IMR-90 (cell line): Measurements from ENCODE around the gene SARM1. TPM values are rescaled to one million over a fixed set of nuclear protein-coding genes. Genes with fewer than 3 reads are reported as not detected.

Experiments used
- ATAC-seq: fragments of 200-7000 bp; cut with Tn5 transposase; 2 replicates; pipeline ENCODE4 v1.9.1; 2020; ENCODE audit warnings: low read depth, mild to moderate bottlenecking, moderate library complexity
- BruUV-seq: library from RNA; stranded (reverse); fragments of 400-500 nt; replicated peaks from 2 replicates; lab custom pipeline; 2021; lab: Mats Ljungman, UMichigan
- CTCF ChIA-PET: fragments of 300-600 bp; formaldehyde crosslinking; extraction: SDS; loops from one replicate; lab custom pipeline; 2021; ENCODE audit warnings: antibody characterized with exemption; lab: Yijun Ruan, JAX
- POLR2A ChIA-PET: fragments of 300-600 bp; sonication (Branson Sonifier 250); formaldehyde crosslinking; loops from one replicate; lab custom pipeline; 2022; ENCODE audit warnings: antibody characterized with exemption; ENCODE audit not compliant: unreplicated experiment; lab: Charles Lee
- DNase-seq: peaks from one replicate; pipeline ENCODE4 v3.0.0; 2013
- H2AFZ ChIP-seq: replicated peaks from 2 replicates; pipeline ENCODE3; 2013; ENCODE audit warnings: low read length, mild to moderate bottlenecking; ENCODE audit not compliant: poor library complexity
- H2AK5ac ChIP-seq: 2 replicates; pipeline ENCODE4 v1.6.1; 2013; ENCODE audit warnings: low read depth, low read length, inconsistent platforms
- H2AK9ac ChIP-seq: replicated peaks from 2 replicates; pipeline ENCODE3; 2013; ENCODE audit warnings: mild to moderate bottlenecking, low read depth, low read length, moderate library complexity; ENCODE audit not compliant: poor library complexity
- H2BK120ac ChIP-seq: 2 replicates; pipeline ENCODE4 v1.6.1; 2013; ENCODE audit warnings: low read depth, low read length, inconsistent platforms
- H2BK15ac ChIP-seq: 3 replicates; pipeline ENCODE4 v1.6.1; 2013; ENCODE audit warnings: low read depth, low read length, inconsistent platforms
- H2BK20ac ChIP-seq: 2 replicates; pipeline ENCODE4 v1.6.1; 2013; ENCODE audit warnings: low read depth, mild to moderate bottlenecking, inconsistent platforms, low read length, moderate library complexity
- H2BK5ac ChIP-seq: 2 replicates; pipeline ENCODE4 v1.6.1; 2013; ENCODE audit warnings: mild to moderate bottlenecking, low read depth, low read length, inconsistent platforms; ENCODE audit not compliant: poor library complexity, severe bottlenecking
- H3K14ac ChIP-seq: replicated peaks from 2 replicates; pipeline ENCODE4 v1.6.1; 2013; ENCODE audit warnings: low read depth, low read length, inconsistent platforms
- H3K18ac ChIP-seq: 2 replicates; pipeline ENCODE4 v1.6.1; 2013; ENCODE audit warnings: low read depth, low read length, control low read depth
- H3K23ac ChIP-seq: 2 replicates; pipeline ENCODE4 v1.6.1; 2013; ENCODE audit warnings: low read depth, low read length, inconsistent platforms
- H3K27ac ChIP-seq: 2 replicates; pipeline ENCODE4 v1.5.1; 2013; ENCODE audit warnings: mild to moderate bottlenecking, control low read depth, low read length; ENCODE audit not compliant: insufficient read depth
- H3K27me3 ChIP-seq: 2 replicates; pipeline ENCODE4 v1.6.1; 2013; ENCODE audit warnings: low read length; ENCODE audit not compliant: control insufficient read depth, insufficient read depth
- H3K36me3 ChIP-seq: 2 replicates; pipeline ENCODE4 v1.6.1; 2013; ENCODE audit warnings: low read length, mixed read lengths; ENCODE audit not compliant: control insufficient read depth, insufficient read depth
- H3K4ac ChIP-seq: 2 replicates; pipeline ENCODE4 v1.6.1; 2013; ENCODE audit warnings: low read depth, low read length, inconsistent platforms
- H3K4me1 ChIP-seq: 2 replicates; pipeline ENCODE4 v1.6.1; 2013; ENCODE audit warnings: low read length, mixed read lengths; ENCODE audit not compliant: control insufficient read depth, insufficient read depth
- H3K4me2 ChIP-seq: 2 replicates; pipeline ENCODE4 v1.6.1; 2013; ENCODE audit warnings: low read depth, mild to moderate bottlenecking, control low read depth, low read length, moderate library complexity
- H3K4me3 ChIP-seq: 2 replicates; pipeline ENCODE4 v1.5.1; 2013; ENCODE audit warnings: low read depth, mild to moderate bottlenecking, control low read depth, low read length, moderate library complexity; ENCODE audit not compliant: insufficient read depth
- H3K56ac ChIP-seq: 2 replicates; pipeline ENCODE4 v1.6.1; 2013; ENCODE audit warnings: low read length, inconsistent platforms; ENCODE audit not compliant: insufficient read depth; ENCODE audit errors: extremely low read depth
- H3K79me1 ChIP-seq, 2 experiments: 2 replicates each; pipeline ENCODE4 v1.6.1; 2013; ENCODE audit warnings: low read length in 2 of 2, inconsistent platforms in 1 of 2, low read depth in 1 of 2
- H3K9ac ChIP-seq: 2 replicates; pipeline ENCODE4 v1.6.1; 2013; ENCODE audit warnings: low read depth, low read length, control low read depth
- H3K9me1 ChIP-seq: 2 replicates; pipeline ENCODE4 v1.6.1; 2013; ENCODE audit warnings: low read length, inconsistent platforms; ENCODE audit not compliant: insufficient read depth
- H3K9me3 ChIP-seq: 2 replicates; pipeline ENCODE4 v1.6.1; 2013; ENCODE audit warnings: low read length; ENCODE audit not compliant: control insufficient read depth, insufficient read depth
- H4K20me1 ChIP-seq: 2 replicates; pipeline ENCODE4 v1.6.1; 2013; ENCODE audit warnings: low read length, inconsistent platforms; ENCODE audit not compliant: insufficient read depth
- H4K5ac ChIP-seq: 2 replicates; pipeline ENCODE4 v1.6.1; 2013; ENCODE audit warnings: mild to moderate bottlenecking, low read depth, low read length, control low read depth
- H4K8ac ChIP-seq, 2 experiments: 2 replicates each; pipeline ENCODE4 v1.6.1; 2013; ENCODE audit warnings: low read depth in 2 of 2, low read length in 2 of 2, control low read depth in 1 of 2, inconsistent platforms in 1 of 2
- H4K91ac ChIP-seq: 2 replicates; pipeline ENCODE4 v1.6.1; 2013; ENCODE audit warnings: low read depth, low read length, inconsistent platforms; ENCODE audit not compliant: insufficient read depth
- BHLHE40 ChIP-seq: fragments of 150-350 bp; IDR thresholded peaks from 2 replicates; pipeline ENCODE4 v1.6.1; 2016; ENCODE audit warnings: mild to moderate bottlenecking, low read depth, low read length
- CEBPB ChIP-seq: IDR thresholded peaks from 2 replicates; pipeline ENCODE4 v1.6.1; 2012; ENCODE audit warnings: low read depth, low read length, improper control_type of control experiment
- CHD1 ChIP-seq: IDR thresholded peaks from 2 replicates; pipeline ENCODE4 v1.6.1; 2012; ENCODE audit warnings: low read depth, low read length, improper control_type of control experiment
- CTCF ChIP-seq: conservative IDR thresholded peaks from 2 replicates; pipeline ENCODE4 v1.5.1; 2012; ENCODE audit warnings: mild to moderate bottlenecking, low read depth, low read length, improper control_type of control experiment
- FOS ChIP-seq: fragments of 150-350 bp; IDR thresholded peaks from 2 replicates; pipeline ENCODE4 v1.6.1; 2016; ENCODE audit warnings: low read depth, low read length
- MAFK ChIP-seq: IDR thresholded peaks from 2 replicates; pipeline ENCODE4 v1.6.1; 2012; ENCODE audit warnings: low read depth, low read length, improper control_type of control experiment
- MAZ ChIP-seq: IDR thresholded peaks from 2 replicates; pipeline ENCODE4 v1.6.1; 2012; ENCODE audit warnings: low read depth, mild to moderate bottlenecking, low read length, improper control_type of control experiment, moderate library complexity, borderline replicate concordance
- MXI1 ChIP-seq: IDR thresholded peaks from 2 replicates; pipeline ENCODE4 v1.6.1; 2012; ENCODE audit warnings: low read depth, mild to moderate bottlenecking, low read length, moderate library complexity, borderline replicate concordance
- NFE2L2 ChIP-seq: fragments of 150-350 bp; IDR thresholded peaks from 2 replicates; pipeline ENCODE4 v1.6.1; 2016; ENCODE audit warnings: low read depth, mild to moderate bottlenecking, low read length
- POLR2A ChIP-seq: IDR thresholded peaks from 2 replicates; pipeline ENCODE4 v1.6.1; 2012; ENCODE audit warnings: mild to moderate bottlenecking, low read depth, low read length
- RAD21 ChIP-seq: IDR thresholded peaks from 2 replicates; pipeline ENCODE4 v1.6.1; 2012; ENCODE audit warnings: low read length, improper control_type of control experiment
- RCOR1 ChIP-seq: IDR thresholded peaks from 2 replicates; pipeline ENCODE4 v1.6.1; 2012; ENCODE audit warnings: mild to moderate bottlenecking, low read length, improper control_type of control experiment; ENCODE audit not compliant: insufficient replicate concordance
- SMC3 ChIP-seq: fragments of 150-350 bp; IDR thresholded peaks from 2 replicates; pipeline ENCODE4 v1.6.1; 2016; ENCODE audit warnings: low read depth, mild to moderate bottlenecking, antibody characterized with exemption, low read length, moderate library complexity
- USF2 ChIP-seq: fragments of 150-350 bp; IDR thresholded peaks from 2 replicates; pipeline ENCODE4 v1.6.1; 2017; ENCODE audit warnings: mild to moderate bottlenecking, antibody characterized with exemption, low read length, low read depth
- WGBS, 2 experiments: methylation state at CpG; one replicate each; pipeline versions ENCODE4 v1.1.5 to v1.1.7; 2013; ENCODE audit warnings: missing lambda C conversion rate in 2 of 2; ENCODE audit not compliant: insufficient read length in 1 of 2; ENCODE audit errors: extremely low coverage in 2 of 2; 5-methylcytosine and 5-hydroxymethylcytosine counted together
- dilution Hi-C: fragments of 300-500 bp; cut with HindIII; formaldehyde crosslinking; loops from one replicate; pipeline ENCODE4 v1.14.3; 2018; ENCODE audit warnings: low sequenced_read_pairs; ENCODE audit not compliant: unreplicated experiment
- in situ Hi-C: fragments of 300-500 bp; cut with MboI; formaldehyde crosslinking; loops from 3 replicates; pipeline ENCODE4 v1.14.3; 2019; ENCODE audit warnings: low sequenced_read_pairs, inconsistent platforms, mixed read lengths
- intact Hi-C: fragments of 100-400 bp; cut with micrococcal nuclease; formaldehyde crosslinking; loops from 2 replicates; pipeline ENCODE4 v1.10.0; 2022
- polyA plus RNA-seq, 3 experiments: library from polyadenylated mRNA; depleted of rRNA; stranded (reverse); fragments of >200 nt; gene quantifications; 2 replicates each; pipeline ENCODE4 v1.2.3, GENCODE V29; 2012; ENCODE audit warnings: low replicate concordance in 1 of 3
- total RNA-seq: library from RNA; depleted of rRNA; stranded (reverse); fragments of >200 nt; gene quantifications from 2 replicates; pipeline ENCODE4 v1.2.3, GENCODE V29; 2012

Gene SARM1
- total and polyA plus RNA-seq, 2 of the 4 experiments (the other 2 are of a cell fraction), result 3.4 to 11.4 TPM

DNA sequence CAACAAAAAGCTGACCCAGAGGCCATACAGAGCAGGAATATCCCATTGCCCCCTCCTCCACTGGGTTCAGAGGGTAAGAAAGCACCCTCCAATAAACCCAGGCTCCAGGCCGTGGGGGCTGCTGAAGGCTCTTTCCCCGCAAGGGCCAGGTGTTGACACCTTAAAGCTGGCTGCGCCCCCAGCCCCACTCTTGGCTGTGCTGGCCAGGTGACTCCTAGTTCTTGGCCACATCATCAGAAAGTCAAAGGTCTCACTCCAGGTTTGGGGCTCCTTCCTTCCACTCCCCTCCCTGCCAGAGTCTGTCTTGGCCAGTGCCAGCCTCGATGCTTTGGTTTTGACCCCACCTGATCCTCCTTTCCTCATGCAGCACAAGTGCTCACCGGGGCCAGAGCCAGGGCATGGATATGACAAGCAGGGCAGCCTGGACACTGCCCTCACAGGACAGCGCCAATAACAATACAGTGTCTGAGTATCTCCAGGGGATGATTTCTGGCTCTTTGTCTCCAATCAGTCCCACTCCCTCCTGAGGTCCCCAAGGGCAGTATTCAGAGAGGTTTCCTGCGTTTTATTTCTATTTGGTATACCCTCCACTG lies 26.3 kb downstream of the SARM1 start:
- no peak for DNase-seq
- H3K23ac ChIP-seq, result no peak overlapping the region
- H2AFZ ChIP-seq, result no peak overlapping the region
- no peak overlapping the region for H2BK20ac ChIP-seq
- TF ChIP-seq RAD21 (no peak), CEBPB (no peak), MAZ (no peak), USF2 (no peak), MAFK (no peak), RCOR1 (no peak), CHD1 (no peak), BHLHE40 (no peak), FOS (no peak), POLR2A (no peak), CTCF (no peak), NFE2L2 (no peak), SMC3 (no peak), MXI1 (no peak)
- H3K4me2 ChIP-seq, result no peak overlapping the region
- no peak overlapping the region for H3K27ac ChIP-seq
- dilution Hi-C loops (no loop called here), in situ Hi-C loops (no loop called here), intact Hi-C loops (no loop called here)
- H2BK120ac ChIP-seq, result no peak overlapping the region
- no peak for ATAC-seq
- H4K91ac ChIP-seq, result no peak overlapping the region
- H3K27me3 ChIP-seq, result no peaks in the 10 kb centered on the region
- H3K56ac ChIP-seq, result no peak overlapping the region
- H2AK5ac ChIP-seq, result no peak overlapping the region
- H3K14ac ChIP-seq, result no peak overlapping the region
- H3K9me1 ChIP-seq, result peaks cover 19% of the 10 kb centered on the region; the same call in 1 of the 2 replicates
- ChIA-PET CTCF (no interaction called here), POLR2A (no interaction called here)
- no peak overlapping the region for H3K18ac ChIP-seq
- no peak overlapping the region for H3K4me3 ChIP-seq
- H3K36me3 ChIP-seq, result peaks cover 28% of the 10 kb centered on the region
- no peak overlapping the region for H4K8ac ChIP-seq
- peaks cover 9% of the 10 kb centered on the region for H3K4me1 ChIP-seq
- no TSS peak for BruUV-seq
- H3K79me1 ChIP-seq, result no peaks in the 10 kb centered on the region
- no peaks in the 10 kb centered on the region for H4K20me1 ChIP-seq
- no peak overlapping the region for H3K4ac ChIP-seq
- peak overlapping the region; percentile 15 for H2AK9ac ChIP-seq
- H2BK5ac ChIP-seq, result no peak overlapping the region
- no peak overlapping the region for H2BK15ac ChIP-seq
- no peaks in the 10 kb centered on the region for H3K9me3 ChIP-seq
- H3K9ac ChIP-seq, result no peak overlapping the region
- 100% methylated on average over 2 of the region's 7 CpGs; no CpG with 5 or more reads in 1 of the 2 experiments for WGBS, 2 experiments
- no peak overlapping the region for H4K5ac ChIP-seq
